Activated B cell treated with CpG ODN at 0.5 μM for 24 hours (primary cell): ENCODE measurements around the gene IFI27L1. TPM values are rescaled to one million over a fixed set of nuclear protein-coding genes. Genes with fewer than 3 reads are reported as not detected.

Experiments
- ATAC-seq: fragments of 200-7000 bp; cut with Tn5 transposase; one replicate; pipeline ENCODE4 v1.10.0; 2021; ENCODE audit warnings: low read depth, mild to moderate bottlenecking, moderate library complexity
- CTCF ChIA-PET: fragments of 350-600 bp; sonication (Branson Sonifier 250); formaldehyde crosslinking; loops from one replicate; lab custom pipeline; 2021; ENCODE audit warnings: antibody characterized with exemption; lab: Charles Lee
- POLR2A ChIA-PET: fragments of 350-600 bp; sonication (Branson Sonifier 250); formaldehyde crosslinking; loops from one replicate; lab custom pipeline; 2021; ENCODE audit warnings: antibody characterized with exemption; lab: Charles Lee
- DNase-seq: peaks from one replicate; pipeline ENCODE4 v3.0.0; 2022
- H3K27ac Mint-ChIP-seq: one replicate; pipeline ENCODE4 v1.8.0; 2020; ENCODE audit warnings: mixed read lengths
- H3K27me3 Mint-ChIP-seq: one replicate; pipeline ENCODE4 v1.8.0; 2021; ENCODE audit warnings: mixed read lengths
- H3K36me3 Mint-ChIP-seq: one replicate; pipeline ENCODE4 v1.8.0; 2021; ENCODE audit warnings: low read depth, mixed read lengths
- H3K4me1 Mint-ChIP-seq: one replicate; pipeline ENCODE4 v1.8.0; 2021; ENCODE audit warnings: mixed read lengths
- H3K4me3 Mint-ChIP-seq: one replicate; pipeline ENCODE4 v1.8.0; 2020; ENCODE audit warnings: mild to moderate bottlenecking, mixed read lengths
- H3K9me3 Mint-ChIP-seq: one replicate; pipeline ENCODE4 v1.8.0; 2020; ENCODE audit warnings: mixed read lengths
- CTCF ChIP-seq: fragments of 200-600 bp; IDR thresholded peaks from one replicate; pipeline ENCODE4 v1.8.0; 2022; ENCODE audit warnings: antibody characterized with exemption, mild to moderate bottlenecking
- intact Hi-C: fragments of 100-400 bp; cut with micrococcal nuclease; formaldehyde crosslinking; loops from one replicate; pipeline ENCODE4 v1.15.1; 2024
- total RNA-seq: library from RNA; stranded (reverse); gene quantifications from 2 replicates; pipeline ENCODE4 v1.2.3, GENCODE V29; 2022

The IFI27L1 gene
- total RNA-seq, 1 donor from 2014 or later: 9.2 TPM

DNA sequence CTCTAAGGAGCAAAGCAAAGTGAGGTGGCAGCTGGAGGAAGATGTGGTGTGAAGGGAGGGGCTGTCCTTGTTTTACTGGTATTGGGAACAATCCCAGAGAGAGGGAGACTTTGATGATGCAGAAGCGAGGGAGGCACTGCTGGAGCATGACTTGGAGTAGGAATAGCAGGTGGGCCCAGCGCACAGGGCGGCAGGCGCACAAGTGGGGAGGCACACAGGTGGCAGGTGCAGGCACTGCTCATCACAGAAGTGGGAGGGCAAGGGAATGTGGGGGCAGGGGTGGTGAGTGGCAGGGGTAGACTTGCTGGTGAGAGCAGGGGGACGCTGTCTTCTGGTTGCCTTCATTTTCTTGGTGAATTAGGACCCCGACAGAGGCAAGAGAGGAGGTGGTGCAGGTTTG is 17.9 kb downstream of the IFI27L1 start:
- POLR2A ChIA-PET: no interaction called here
- H3K4me3 Mint-ChIP-seq: no peak overlapping the region
- CTCF ChIA-PET: no interaction called here
- no peak for DNase-seq
- H3K36me3 Mint-ChIP-seq: no peaks in the 10 kb centered on the region
- no peaks in the 10 kb centered on the region for H3K27me3 Mint-ChIP-seq
- H3K27ac Mint-ChIP-seq: no peak overlapping the region
- no peaks in the 10 kb centered on the region for H3K9me3 Mint-ChIP-seq
- no peak for ATAC-seq
- TF ChIP-seq CTCF: no peak
- intact Hi-C loops: no loop called here
- no peaks in the 10 kb centered on the region for H3K4me1 Mint-ChIP-seq

- ATAC-seq: no peak
- ChIA-PET CTCF (no interaction called here), POLR2A (no interaction called here)
- no peak for TF ChIP-seq CTCF
- no peak for DNase-seq
- intact Hi-C loops: no loop called here
- no peaks in the 10 kb centered on the region for H3K4me1 Mint-ChIP-seq
- H3K9me3 Mint-ChIP-seq: no peaks in the 10 kb centered on the region
- H3K36me3 Mint-ChIP-seq: no peaks in the 10 kb centered on the region
- H3K27ac Mint-ChIP-seq: no peak overlapping the region
- H3K27me3 Mint-ChIP-seq: no peaks in the 10 kb centered on the region
- no peak overlapping the region for H3K4me3 Mint-ChIP-seq
Observed at GRCh38 chr14:94100847-94101246, 19.7 kb downstream of the IFI27L1 start.

DNA sequence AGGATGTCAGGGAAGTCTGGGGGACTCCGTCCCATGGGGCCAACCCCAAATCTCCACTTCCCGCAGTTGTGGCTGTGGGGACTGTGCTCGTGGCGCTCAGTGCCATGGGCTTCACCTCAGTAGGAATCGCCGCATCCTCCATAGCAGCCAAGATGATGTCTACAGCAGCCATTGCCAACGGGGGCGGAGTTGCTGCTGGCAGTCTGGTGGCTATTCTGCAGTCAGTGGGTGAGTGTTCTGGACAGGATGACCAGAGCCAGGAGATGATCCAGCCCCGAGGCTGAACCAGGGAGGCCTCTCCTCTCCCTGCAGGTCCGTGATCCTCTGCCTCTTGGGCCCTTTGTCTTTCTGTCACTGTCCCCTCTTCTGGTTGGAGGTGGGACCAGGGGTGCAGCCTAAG is 20.6 kb downstream of the IFI27L1 start:
- Mint-ChIP-seq H3K4me1 (no peaks in the 10 kb centered on the region), H3K4me3 (no peak overlapping the region), H3K27me3 (no peaks in the 10 kb centered on the region), H3K27ac (no peak overlapping the region), H3K36me3 (no peaks in the 10 kb centered on the region), H3K9me3 (no peaks in the 10 kb centered on the region)
- POLR2A ChIA-PET: no interaction called here
- no peak for ATAC-seq
- intact Hi-C loops: no loop called here
- CTCF ChIA-PET: no interaction called here
- TF ChIP-seq CTCF: no peak
- DNase-seq: no peak

DNA sequence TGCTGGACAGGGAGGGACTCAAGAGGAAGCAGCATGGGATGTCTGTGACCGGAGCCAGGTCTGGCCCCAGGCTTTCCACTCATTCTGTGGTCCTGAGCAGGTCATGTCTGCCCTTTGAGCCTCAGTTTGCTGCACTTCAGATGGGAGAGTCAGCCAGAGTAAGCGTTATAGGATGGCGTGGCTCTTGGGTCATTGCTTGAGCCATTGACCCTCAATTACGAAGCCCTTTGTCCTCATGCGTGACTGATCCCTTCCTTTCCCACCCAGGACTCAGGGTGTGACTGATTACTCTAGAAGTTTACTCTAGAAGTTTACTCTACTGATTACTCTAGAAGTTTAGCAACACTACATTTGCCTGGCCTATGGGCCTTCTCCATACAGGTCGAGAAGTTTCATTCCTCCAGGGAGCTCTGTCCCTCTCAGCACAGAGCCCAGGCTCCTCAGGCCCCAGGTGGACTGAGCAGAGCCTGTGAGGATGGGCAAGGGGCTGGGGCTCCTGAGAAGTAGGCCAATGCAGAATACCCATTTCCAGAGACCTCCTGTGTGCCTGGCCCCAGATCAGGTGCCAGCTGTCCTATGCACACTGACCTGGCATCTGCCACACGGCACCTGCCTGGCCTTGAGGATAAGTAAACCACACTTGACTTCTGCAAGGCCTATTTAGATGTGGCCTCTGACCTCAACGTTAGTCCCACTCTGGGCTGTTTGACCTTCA is 21.8 kb downstream of the IFI27L1 start:
- Mint-ChIP-seq H3K4me1 (no peaks in the 10 kb centered on the region), H3K27me3 (no peaks in the 10 kb centered on the region), H3K4me3 (no peak overlapping the region), H3K9me3 (no peaks in the 10 kb centered on the region), H3K36me3 (no peaks in the 10 kb centered on the region), H3K27ac (no peak overlapping the region)
- DNase-seq: no peak
- intact Hi-C loops: no loop called here
- POLR2A ChIA-PET: no interaction called here
- CTCF ChIA-PET: no interaction called here
- ATAC-seq: no peak
- TF ChIP-seq CTCF: no peak

DNA sequence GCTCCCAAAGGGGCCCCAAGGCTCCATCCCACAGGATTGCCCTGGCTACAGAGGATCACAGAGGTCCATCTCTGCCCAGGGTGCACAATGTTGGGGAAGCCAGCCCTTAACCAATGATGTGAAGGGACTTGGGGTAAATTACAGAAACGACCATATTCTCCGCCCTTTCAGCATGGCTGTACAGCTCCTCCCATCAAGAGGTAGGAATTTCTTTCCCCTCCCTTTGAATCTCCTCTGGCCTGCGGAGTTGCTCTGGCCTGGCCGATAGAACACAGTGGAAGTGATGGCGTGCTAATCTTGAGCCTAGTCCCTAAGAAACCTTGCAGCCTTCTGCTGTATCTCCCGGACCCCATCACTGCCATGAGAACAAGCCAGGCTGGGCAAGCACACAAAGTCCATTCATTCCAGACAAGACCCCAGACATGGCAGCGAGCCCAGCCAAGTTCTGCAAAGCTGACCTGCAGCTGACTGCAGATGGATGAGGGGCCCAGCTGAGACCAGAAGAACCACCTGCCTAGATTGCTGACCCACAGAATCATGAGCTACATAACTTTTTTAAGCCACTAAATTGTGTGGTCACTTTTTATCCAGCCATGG is 22.5 kb downstream of the IFI27L1 start:
- Mint-ChIP-seq H3K36me3 (no peaks in the 10 kb centered on the region), H3K4me3 (no peak overlapping the region), H3K9me3 (no peaks in the 10 kb centered on the region), H3K4me1 (no peaks in the 10 kb centered on the region), H3K27me3 (no peaks in the 10 kb centered on the region), H3K27ac (no peak overlapping the region)
- ChIA-PET POLR2A (no interaction called here), CTCF (no interaction called here)
- intact Hi-C loops: no loop called here
- ATAC-seq (no peak), DNase-seq (no peak)
- no peak for TF ChIP-seq CTCF
